H1 (cell line): ENCODE data around the gene LUM.

Experiments
- ATF2 ChIP-seq: IDR thresholded peaks from 2 replicates; pipeline ENCODE4 v1.6.1; 2012; ENCODE audit warnings: low read length, inconsistent platforms
- CEBPB ChIP-seq: IDR thresholded peaks from 2 replicates; pipeline ENCODE4 v1.6.1; 2012; ENCODE audit warnings: low read depth, low read length
- CTCF ChIP-seq, 3 experiments: IDR thresholded peaks; 1 replicate in 2 of 3; 2 replicates in 1 of 3; pipeline versions ENCODE4 v1.5.1 to v1.6.1; 2011; ENCODE audit warnings: low read length in 3 of 3, mild to moderate bottlenecking in 3 of 3, inconsistent platforms in 2 of 3, low read depth in 1 of 3, moderate library complexity in 1 of 3; ENCODE audit not compliant: insufficient read depth in 1 of 3; ENCODE audit errors: control extremely low read depth in 1 of 3
- EZH2 ChIP-seq: fragments of 200-600 bp; sonication (generic); IDR thresholded peaks from 2 replicates; pipeline ENCODE4 v1.7.1; 2012; ENCODE audit warnings: low read depth, mild to moderate bottlenecking, moderate library complexity, low read length, inconsistent platforms; ENCODE audit not compliant: severe bottlenecking
- HDAC2 ChIP-seq, 2 experiments: fragments of 300-600 bp in 1 of 2; sonication (generic) in 1 of 2; IDR thresholded peaks; 2 replicates each; pipeline ENCODE4 v1.6.1; 2011 to 2012; ENCODE audit warnings: low read depth in 2 of 2, low read length in 2 of 2, mild to moderate bottlenecking in 2 of 2, moderate library complexity in 2 of 2, borderline replicate concordance in 1 of 2, inconsistent platforms in 1 of 2
- JUND ChIP-seq: IDR thresholded peaks from 2 replicates; pipeline ENCODE4 v1.6.1; 2011; ENCODE audit warnings: mild to moderate bottlenecking, improper control_type of control experiment, low read length
- NRF1 ChIP-seq: IDR thresholded peaks from 2 replicates; pipeline ENCODE4 v1.6.1; 2011; ENCODE audit warnings: mild to moderate bottlenecking, low read depth, low read length, improper control_type of control experiment
- POLR2A ChIP-seq, 2 experiments: IDR thresholded peaks; 1 replicate in 1 of 2; 2 replicates in 1 of 2; pipeline ENCODE4 v1.6.1; 2011; ENCODE audit warnings: low read depth in 2 of 2, low read length in 2 of 2, mild to moderate bottlenecking in 2 of 2; ENCODE audit errors: control extremely low read depth in 1 of 2
- POLR2AphosphoS5 ChIP-seq: IDR thresholded peaks from 2 replicates; pipeline ENCODE4 v1.6.1; 2011; ENCODE audit warnings: low read depth, low read length
- RAD21 ChIP-seq, 2 experiments: IDR thresholded peaks in 1 of 2; conservative IDR thresholded peaks in 1 of 2; 2 replicates each; pipeline ENCODE4 v1.6.1; 2011; ENCODE audit warnings: low read depth in 2 of 2, low read length in 2 of 2, improper control_type of control experiment in 1 of 2, inconsistent platforms in 1 of 2, mild to moderate bottlenecking in 1 of 2, moderate library complexity in 1 of 2
- SP2 ChIP-seq: IDR thresholded peaks from 2 replicates; pipeline ENCODE4 v1.6.1; 2012; ENCODE audit warnings: mild to moderate bottlenecking, low read length, inconsistent platforms
- TCF12 ChIP-seq: IDR thresholded peaks from 2 replicates; pipeline ENCODE4 v1.6.1; 2011; ENCODE audit warnings: low read depth, mild to moderate bottlenecking, low read length
- ZNF274 ChIP-seq: IDR thresholded peaks from 2 replicates; pipeline ENCODE4 v1.7.0; 2012; ENCODE audit warnings: low read length, borderline replicate concordance; ENCODE audit errors: extremely low read depth

- TF ChIP-seq EZH2 (no peak), HDAC2 (IDR thresholded peaks at IDR 0.05; ENCODE audit: borderline replicate concordance in 1 of 2, low read depth in 2 of 2, low read length in 2 of 2) (no peak), POLR2A (IDR thresholded peaks at IDR 0.05; ENCODE audit: control extremely low read depth in 1 of 2, low read depth in 2 of 2, low read length in 2 of 2) (no peak), RAD21 (IDR thresholded peaks at IDR 0.05 in 1 of 2, conservative IDR thresholded peaks at IDR 0.05 in 1 of 2; ENCODE audit: low read depth in 2 of 2, low read length in 2 of 2) (no peak), ZNF274 (no peak), SP2 (no peak), POLR2AphosphoS5 (no peak), CTCF (IDR thresholded peaks at IDR 0.05; ENCODE audit: control extremely low read depth in 1 of 3, insufficient read depth in 1 of 3, low read depth in 1 of 3, low read length in 3 of 3) (no peak), CEBPB (no peak), NRF1 (no peak), TCF12 (no peak), JUND (no peak), ATF2 (no peak)
These were observed 7.8 kb upstream of the LUM start for GRCh38 chr12:91119089-91119488.
